Measurements from ENCODE around the gene TANC2. TPM values are rescaled to one million over a fixed set of nuclear protein-coding genes. Genes with fewer than 3 reads are reported as not detected.

The TANC2 gene
- total RNA-seq, 1 donor from 2014 or later, result 31.1 TPM

- no peak overlapping the region for H3K4me3 ChIP-seq (ENCODE audit: low read depth, low read length)
- DNase-seq (ENCODE audit: low read depth), result no peak
- TF ChIP-seq CTCF (conservative IDR thresholded peaks at IDR 0.05; ENCODE audit: low read depth, low read length), result no peak
Observed at GRCh38 chr17:62998665-62999393, 32.8 kb downstream of the TANC2 start.

- TF ChIP-seq CTCF (conservative IDR thresholded peaks at IDR 0.05; ENCODE audit: low read depth, low read length), result no peak
- no peak for DNase-seq (ENCODE audit: low read depth)
- no peak overlapping the region for H3K4me3 ChIP-seq (ENCODE audit: low read depth, low read length)
Observed at GRCh38 chr17:62999736-63000135, 33.7 kb downstream of the TANC2 start.

- H3K4me3 ChIP-seq (ENCODE audit: low read depth, low read length), result no peak overlapping the region
- DNase-seq (ENCODE audit: low read depth), result no peak
- TF ChIP-seq CTCF (conservative IDR thresholded peaks at IDR 0.05; ENCODE audit: low read depth, low read length), result no peak
Observed at GRCh38 chr17:63001689-63002394, 35.8 kb downstream of the TANC2 start.

- no peak for DNase-seq (ENCODE audit: low read depth)
- H3K4me3 ChIP-seq (ENCODE audit: low read depth, low read length), result no peak overlapping the region
- no peak for TF ChIP-seq CTCF (conservative IDR thresholded peaks at IDR 0.05; ENCODE audit: low read depth, low read length)
Observed at GRCh38 chr17:63002625-63003024, 36.6 kb downstream of the TANC2 start.

- H3K4me3 ChIP-seq (ENCODE audit: low read depth, low read length), result no peak overlapping the region
- TF ChIP-seq CTCF (conservative IDR thresholded peaks at IDR 0.05; ENCODE audit: low read depth, low read length), result no peak
- DNase-seq (ENCODE audit: low read depth), result no peak
Observed at GRCh38 chr17:63015824-63016223, 49.8 kb downstream of the TANC2 start.

Other genes starting within 250 kb of the TANC2 start
- gene MARCHF10, start 157.9 kb upstream of the TANC2 start, total RNA-seq, result 4.8 TPM in 1 of 2 replicates, not detected in the other

All from epithelial cell of proximal tubule (primary cell).